Neural progenitor cell (in vitro differentiated cells): Measurements from ENCODE around the gene OR52B2. TPM values are rescaled to one million over a fixed set of nuclear protein-coding genes. Genes with fewer than 3 reads are reported as not detected.

Experiments
- DNase-seq: peaks from one replicate; pipeline ENCODE4 v3.0.0-alpha.2; 2016; ENCODE audit warnings: low spot score
- H2AFZ ChIP-seq: fragments of 200-600 bp; sonication (generic); replicated peaks from 2 replicates; pipeline ENCODE4 v1.6.1; 2016; ENCODE audit warnings: antibody characterized with exemption
- H3F3A ChIP-seq: fragments of 200-600 bp; sonication (generic); 2 replicates; pipeline ENCODE4 v1.6.1; 2016; ENCODE audit warnings: antibody characterized with exemption, low read depth
- H3K27ac ChIP-seq: fragments of 200-600 bp; sonication (generic); 2 replicates; pipeline ENCODE4 v1.5.1; 2016; ENCODE audit warnings: mild to moderate bottlenecking
- H3K27me3 ChIP-seq: fragments of 200-600 bp; sonication (generic); 2 replicates; pipeline ENCODE4 v1.6.1; 2016; ENCODE audit warnings: mild to moderate bottlenecking, moderate library complexity
- H3K36me3 ChIP-seq: fragments of 200-600 bp; sonication (generic); 2 replicates; pipeline ENCODE4 v1.5.1; 2016
- H3K4me1 ChIP-seq: fragments of 200-600 bp; sonication (generic); 2 replicates; pipeline ENCODE4 v1.6.1; 2016; ENCODE audit warnings: mixed run types
- H3K4me2 ChIP-seq: fragments of 200-600 bp; sonication (generic); 2 replicates; pipeline ENCODE4 v1.6.1; 2016
- H3K4me3 ChIP-seq: fragments of 200-600 bp; sonication (generic); 2 replicates; pipeline ENCODE4 v1.5.1; 2016
- H3K79me2 ChIP-seq: fragments of 200-600 bp; sonication (generic); 2 replicates; pipeline ENCODE4 v1.6.1; 2016; ENCODE audit warnings: low read depth
- H3K9ac ChIP-seq: fragments of 200-600 bp; sonication (generic); 2 replicates; pipeline ENCODE4 v1.6.1; 2016
- H3K9me3 ChIP-seq: fragments of 200-600 bp; sonication (generic); 2 replicates; pipeline ENCODE4 v1.5.1; 2016; ENCODE audit warnings: low read depth
- H4K20me1 ChIP-seq: fragments of 200-600 bp; sonication (generic); 2 replicates; pipeline ENCODE4 v1.6.1; 2016; ENCODE audit warnings: low read depth
- H3K27ac Mint-ChIP-seq: 3 replicates; pipeline ENCODE4 v1.8.0; 2021; ENCODE audit warnings: mixed read lengths
- H3K27me3 Mint-ChIP-seq: 2 replicates; pipeline ENCODE4 v1.8.0; 2022; ENCODE audit warnings: low read depth, mild to moderate bottlenecking, inconsistent platforms, moderate library complexity, mixed read lengths; ENCODE audit not compliant: insufficient read depth
- H3K36me3 Mint-ChIP-seq: 3 replicates; pipeline ENCODE4 v1.8.0; 2021; ENCODE audit warnings: mixed read lengths
- H3K4me1 Mint-ChIP-seq: 3 replicates; pipeline ENCODE4 v1.8.0; 2021; ENCODE audit warnings: mixed read lengths
- H3K4me3 Mint-ChIP-seq: 3 replicates; pipeline ENCODE4 v1.8.0; 2021; ENCODE audit warnings: mild to moderate bottlenecking, moderate library complexity, mixed read lengths
- H3K9me3 Mint-ChIP-seq: 3 replicates; pipeline ENCODE4 v1.8.0; 2020; ENCODE audit warnings: mixed read lengths
- CTCF ChIP-seq: fragments of 200-600 bp; sonication (generic); IDR thresholded peaks from 2 replicates; pipeline ENCODE4 v1.5.1; 2017; ENCODE audit warnings: antibody characterized with exemption, mild to moderate bottlenecking
- EZH2 ChIP-seq: fragments of 200-600 bp; sonication (generic); IDR thresholded peaks from 2 replicates; pipeline ENCODE4 v1.6.1; 2017; ENCODE audit warnings: antibody characterized with exemption, mild to moderate bottlenecking, moderate library complexity
- EZH2phosphoT487 ChIP-seq: fragments of 200-600 bp; sonication (generic); IDR thresholded peaks from 2 replicates; pipeline ENCODE4 v1.6.1; 2017; ENCODE audit warnings: antibody characterized with exemption
- total RNA-seq: library from RNA; depleted of rRNA; stranded (reverse); fragments of >200 nt; gene quantifications from 2 replicates; pipeline ENCODE4 v1.2.3, GENCODE V29; 2015; ENCODE audit warnings: low replicate concordance

The OR52B2 gene
- total RNA-seq, 1 donor from 2014 or later, result not detected

DNA sequence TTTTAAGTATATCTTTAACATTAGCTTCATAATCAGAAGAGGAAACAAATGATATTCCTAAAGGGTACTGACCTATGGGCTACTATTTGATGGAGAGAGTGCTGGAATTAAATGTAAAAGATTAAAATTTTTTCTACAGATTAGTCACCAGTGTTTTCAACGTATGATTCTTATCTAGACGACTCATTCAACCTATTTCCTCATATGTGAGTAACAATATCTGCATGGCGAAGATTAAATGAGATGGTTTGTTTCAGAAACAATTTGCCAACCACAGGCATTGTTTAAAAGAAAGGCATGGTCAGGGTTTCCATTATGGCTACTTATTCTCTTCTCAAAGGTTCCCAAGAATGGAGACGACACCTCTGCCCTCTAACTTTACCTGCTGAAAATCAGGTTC, 42.2 kb downstream of the OR52B2 start:
- Mint-ChIP-seq H3K36me3 (no peaks in the 10 kb centered on the region), H3K4me1 (no peaks in the 10 kb centered on the region), H3K4me3 (no peak overlapping the region), H3K27me3 (no peaks in the 10 kb centered on the region), H3K27ac (no peak overlapping the region), H3K9me3 (no peaks in the 10 kb centered on the region)
- no peak overlapping the region for H3K9ac ChIP-seq
- no peak overlapping the region for H3K27ac ChIP-seq
- H3K79me2 ChIP-seq, result no peaks in the 10 kb centered on the region
- no peak for DNase-seq
- TF ChIP-seq EZH2, result no peak
- TF ChIP-seq EZH2phosphoT487, result no peak
- no peak for TF ChIP-seq CTCF
- H3F3A ChIP-seq, result peaks cover 2% of the 10 kb centered on the region
- H3K36me3 ChIP-seq, result no peaks in the 10 kb centered on the region
- no peak overlapping the region for H2AFZ ChIP-seq
- H3K4me2 ChIP-seq, result no peak overlapping the region
- no peaks in the 10 kb centered on the region for H3K4me1 ChIP-seq
- H4K20me1 ChIP-seq, result no peaks in the 10 kb centered on the region
- H3K27me3 ChIP-seq, result no peaks in the 10 kb centered on the region
- no peak overlapping the region for H3K4me3 ChIP-seq
- no peaks in the 10 kb centered on the region for H3K9me3 ChIP-seq

DNA sequence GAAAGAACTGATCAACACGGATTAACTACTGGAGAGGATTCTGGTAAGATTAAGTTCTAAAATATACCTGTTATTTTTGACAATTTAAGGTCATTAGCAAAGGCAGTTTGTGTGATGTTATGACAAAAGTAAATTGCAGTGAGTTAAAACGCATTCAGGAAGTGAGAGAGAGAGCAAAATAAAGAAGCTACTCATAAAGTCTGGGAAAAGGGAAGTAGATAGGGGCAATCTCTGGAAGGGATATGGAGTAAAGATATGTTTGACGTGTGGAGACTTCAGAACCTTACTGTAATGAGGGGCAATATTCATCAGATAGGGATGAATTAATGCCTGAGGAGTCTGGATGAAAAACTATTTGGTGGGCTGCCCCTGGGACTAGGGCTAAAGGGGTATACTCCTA, 45.9 kb downstream of the OR52B2 start:
- no peak overlapping the region for H3K27ac Mint-ChIP-seq
- H3K4me2 ChIP-seq, result no peak overlapping the region
- H3K9me3 Mint-ChIP-seq, result no peaks in the 10 kb centered on the region
- no peaks in the 10 kb centered on the region for H3K4me1 ChIP-seq
- no peaks in the 10 kb centered on the region for H3K36me3 Mint-ChIP-seq
- no peak overlapping the region for H3K27ac ChIP-seq
- H3K27me3 ChIP-seq, result no peaks in the 10 kb centered on the region
- no peaks in the 10 kb centered on the region for H3K36me3 ChIP-seq
- H3K4me3 ChIP-seq, result no peak overlapping the region
- no peak for DNase-seq
- H3K27me3 Mint-ChIP-seq, result no peaks in the 10 kb centered on the region
- no peak overlapping the region for H3K9ac ChIP-seq
- no peaks in the 10 kb centered on the region for H3K79me2 ChIP-seq
- H3K9me3 ChIP-seq, result no peaks in the 10 kb centered on the region
- peaks cover 2% of the 10 kb centered on the region for H3F3A ChIP-seq
- no peaks in the 10 kb centered on the region for H3K4me1 Mint-ChIP-seq
- H4K20me1 ChIP-seq, result no peaks in the 10 kb centered on the region
- TF ChIP-seq CTCF (no peak), EZH2 (no peak), EZH2phosphoT487 (no peak)
- no peak overlapping the region for H3K4me3 Mint-ChIP-seq
- no peak overlapping the region for H2AFZ ChIP-seq

Other genes starting within 250 kb of the OR52B2 start
- gene OR56A3, start 228.1 kb downstream of the OR52B2 start, total RNA-seq, result not detected in 2 replicates
- 0.40 TPM in 1 of 2 replicates, not detected in the other for gene OR56A5, start 201.8 kb downstream of the OR52B2 start, total RNA-seq
- 2.3 TPM in 1 of 2 replicates, not detected in the other for gene OR52L1, start 183.3 kb downstream of the OR52B2 start, total RNA-seq
- gene OR56A4, start 163.4 kb downstream of the OR52B2 start, total RNA-seq, result 0.30 and 0.62 TPM in 2 replicates
- 0.87 and 1.8 TPM in 2 replicates for gene OR56A1, start 139.6 kb downstream of the OR52B2 start, total RNA-seq
- gene OR56B4, start 62.6 kb downstream of the OR52B2 start, total RNA-seq, result not detected in 2 replicates
- not detected in 2 replicates for gene OR52W1, start 28.9 kb upstream of the OR52B2 start, total RNA-seq
- not detected in 2 replicates for gene C11orf42, start 35.2 kb upstream of the OR52B2 start, total RNA-seq
- 12.0 and 38.7 TPM in 2 replicates for gene FHIP1B, start 64.3 kb upstream of the OR52B2 start, total RNA-seq
- 0.15 TPM in 1 of 2 replicates, not detected in the other for gene CNGA4, start 68.8 kb upstream of the OR52B2 start, total RNA-seq
- 8.2 and 14.3 TPM in 2 replicates for gene CCKBR, start 89.5 kb upstream of the OR52B2 start, total RNA-seq
- gene CAVIN3, start 150.2 kb upstream of the OR52B2 start, total RNA-seq, result 2.9 and 12.2 TPM in 2 replicates
- gene SMPD1, start 220.1 kb upstream of the OR52B2 start, total RNA-seq, result 9.4 and 11.3 TPM in 2 replicates
- gene APBB1, start 248.8 kb upstream of the OR52B2 start, total RNA-seq, result 38.5 and 64.9 TPM in 2 replicates